SK-N-SH treated with all-trans-retinoic acid at 6 μM for 48 hours (cell line): ENCODE data around the gene FBXL3.

Experiments used
- ATAC-seq: fragments of 200-7000 bp; cut with Tn5 transposase; 3 replicates; pipeline ENCODE4 v1.9.1; 2020; ENCODE audit warnings: mild to moderate bottlenecking, moderate library complexity
- ARNTL ChIP-seq: fragments of 450-650 bp; formaldehyde crosslinking; IDR thresholded peaks from 2 replicates; pipeline ENCODE4 v1.5.0; 2020; ENCODE audit warnings: low read depth, mild to moderate bottlenecking, moderate library complexity, borderline replicate concordance
- CREB5 ChIP-seq: fragments of 250-450 bp; sonication (Bioruptor Pico); IDR thresholded peaks from 2 replicates; pipeline ENCODE4 v1.5.1; 2020; ENCODE audit warnings: low read depth, mild to moderate bottlenecking, moderate library complexity
- CSDC2 ChIP-seq: fragments of 250-450 bp; sonication (Bioruptor Pico); IDR thresholded peaks from 2 replicates; pipeline ENCODE4 v1.5.0; 2020; ENCODE audit warnings: mild to moderate bottlenecking, moderate library complexity
- CSRNP3 ChIP-seq: fragments of 250-450 bp; sonication (Bioruptor Pico); IDR thresholded peaks from 2 replicates; pipeline ENCODE4 v1.5.1; 2021; ENCODE audit warnings: mild to moderate bottlenecking, moderate library complexity
- ISL1 ChIP-seq: fragments of 250-450 bp; sonication (Bioruptor Pico); IDR thresholded peaks from 2 replicates; pipeline ENCODE4 v2.1.2; 2022; ENCODE audit warnings: mild to moderate bottlenecking, moderate library complexity
- OSR1 ChIP-seq: fragments of 250-450 bp; sonication (Bioruptor Pico); IDR thresholded peaks from 2 replicates; pipeline ENCODE4 v1.8.0; 2022; ENCODE audit warnings: moderate library complexity, mild to moderate bottlenecking, inconsistent platforms
- POU6F1 ChIP-seq: fragments of 250-450 bp; sonication (Bioruptor Pico); IDR thresholded peaks from 2 replicates; pipeline ENCODE4 v1.8.0; 2021; ENCODE audit warnings: low read depth, mild to moderate bottlenecking, moderate library complexity, borderline replicate concordance
- PPARA ChIP-seq: fragments of 250-450 bp; sonication (Bioruptor Pico); IDR thresholded peaks from 2 replicates; pipeline ENCODE4 v1.5.0; 2020; ENCODE audit warnings: mild to moderate bottlenecking, borderline replicate concordance
- RARB ChIP-seq: fragments of 250-450 bp; sonication (Bioruptor Pico); IDR thresholded peaks from 2 replicates; pipeline ENCODE4 v1.8.0; 2021; ENCODE audit warnings: mild to moderate bottlenecking, moderate library complexity
- SNAI2 ChIP-seq: fragments of 250-450 bp; sonication (Bioruptor Pico); IDR thresholded peaks from 2 replicates; pipeline ENCODE4 v1.5.0; 2020; ENCODE audit warnings: mild to moderate bottlenecking, moderate library complexity
- TOX ChIP-seq: fragments of 250-450 bp; sonication (Bioruptor Pico); IDR thresholded peaks from 2 replicates; pipeline ENCODE4 v1.8.0; 2021; ENCODE audit warnings: mild to moderate bottlenecking, moderate library complexity, borderline replicate concordance
- TSHZ2 ChIP-seq: fragments of 250-450 bp; sonication (Bioruptor Pico); IDR thresholded peaks from 2 replicates; pipeline ENCODE4 v1.5.0; 2020; ENCODE audit warnings: mild to moderate bottlenecking, moderate library complexity
- ZFP30 ChIP-seq: fragments of 450-650 bp; formaldehyde crosslinking; IDR thresholded peaks from 2 replicates; pipeline ENCODE4 v1.5.0; 2022; ENCODE audit warnings: mild to moderate bottlenecking, moderate library complexity
- ZNF565 ChIP-seq: fragments of 450-650 bp; formaldehyde crosslinking; conservative IDR thresholded peaks from 2 replicates; pipeline ENCODE4 v1.5.0; 2020; ENCODE audit warnings: low read depth, mild to moderate bottlenecking, moderate library complexity
- ZNF8 ChIP-seq: fragments of 450-650 bp; formaldehyde crosslinking; IDR thresholded peaks from 2 replicates; pipeline ENCODE4 v1.5.0; 2020; ENCODE audit warnings: mild to moderate bottlenecking, moderate library complexity
- TF ChIP-seq, protein P1 (sequence below): fragments of 250-450 bp; sonication (Bioruptor Pico); IDR thresholded peaks from 2 replicates; pipeline ENCODE4 v1.8.0; 2020; ENCODE audit warnings: mild to moderate bottlenecking, moderate library complexity, borderline replicate concordance

The FBXL3 gene

DNA sequence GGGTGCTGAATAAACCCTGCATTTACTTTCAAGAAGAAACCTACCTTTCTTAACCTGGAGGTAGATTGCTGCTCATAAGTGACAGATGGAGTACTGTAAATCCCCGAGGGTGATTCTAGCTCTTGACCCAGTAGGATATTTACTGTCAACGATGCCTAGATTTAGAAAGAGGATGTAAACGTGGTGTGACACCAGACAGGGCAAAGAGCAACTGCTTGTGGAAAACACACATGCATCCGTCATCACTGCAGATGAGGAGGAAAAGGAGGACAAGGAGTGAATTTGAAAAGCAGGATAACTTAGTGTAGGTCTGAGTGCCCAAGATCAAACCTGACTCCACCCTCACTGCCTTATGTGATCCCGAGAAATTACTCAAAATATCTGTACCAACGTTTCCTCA, 44.9 kb downstream of the FBXL3 start:
- TF ChIP-seq PPARA (CRISPR knock-in tag) (no peak), SNAI2 (CRISPR knock-in tag) (no peak), TSHZ2 (no peak), CSDC2 (CRISPR knock-in tag) (no peak), CSRNP3 (no peak), ARNTL (CRISPR knock-in tag) (no peak), ZNF565 (CRISPR knock-in tag) (no peak)
- TF ChIP-seq, protein P1, sequence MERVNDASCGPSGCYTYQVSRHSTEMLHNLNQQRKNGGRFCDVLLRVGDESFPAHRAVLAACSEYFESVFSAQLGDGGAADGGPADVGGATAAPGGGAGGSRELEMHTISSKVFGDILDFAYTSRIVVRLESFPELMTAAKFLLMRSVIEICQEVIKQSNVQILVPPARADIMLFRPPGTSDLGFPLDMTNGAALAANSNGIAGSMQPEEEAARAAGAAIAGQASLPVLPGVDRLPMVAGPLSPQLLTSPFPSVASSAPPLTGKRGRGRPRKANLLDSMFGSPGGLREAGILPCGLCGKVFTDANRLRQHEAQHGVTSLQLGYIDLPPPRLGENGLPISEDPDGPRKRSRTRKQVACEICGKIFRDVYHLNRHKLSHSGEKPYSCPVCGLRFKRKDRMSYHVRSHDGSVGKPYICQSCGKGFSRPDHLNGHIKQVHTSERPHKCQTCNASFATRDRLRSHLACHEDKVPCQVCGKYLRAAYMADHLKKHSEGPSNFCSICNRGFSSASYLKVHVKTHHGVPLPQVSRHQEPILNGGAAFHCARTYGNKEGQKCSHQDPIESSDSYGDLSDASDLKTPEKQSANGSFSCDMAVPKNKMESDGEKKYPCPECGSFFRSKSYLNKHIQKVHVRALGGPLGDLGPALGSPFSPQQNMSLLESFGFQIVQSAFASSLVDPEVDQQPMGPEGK (CRISPR knock-in tag), result no peak
- no peak for ATAC-seq

GRCh38 chr13:76980075-76980718, 46.8 kb downstream of the FBXL3 start:
- ATAC-seq, result peak; percentile 100
- TF ChIP-seq POU6F1 (CRISPR knock-in tag) (no peak), PPARA (CRISPR knock-in tag) (no peak), TOX (CRISPR knock-in tag) (no peak), RARB (CRISPR knock-in tag) (no peak), ZFP30 (CRISPR knock-in tag) (no peak), CSDC2 (CRISPR knock-in tag) (no peak), TSHZ2 (no peak), CREB5 (CRISPR knock-in tag) (no peak), ARNTL (CRISPR knock-in tag) (no peak), ISL1 (CRISPR knock-in tag) (no peak), ZNF8 (CRISPR knock-in tag) (no peak), OSR1 (no peak)
- TF ChIP-seq, protein P1 (CRISPR knock-in tag), result no peak
